Loucy (cell line): Measurements from ENCODE around the gene CPPED1.

Experiments used
- CTCF ChIP-seq: fragments of 200-600 bp; sonication (generic); conservative IDR thresholded peaks from 2 replicates; pipeline ENCODE4 v1.5.1; 2014; ENCODE audit warnings: mild to moderate bottlenecking, antibody characterized with exemption, low read length
- EZH2phosphoT487 ChIP-seq: fragments of 200-600 bp; IDR thresholded peaks from 2 replicates; pipeline ENCODE4 v1.6.1; 2018; ENCODE audit warnings: antibody characterized with exemption, mild to moderate bottlenecking, moderate library complexity, borderline replicate concordance

GRCh38 chr16:12752159-12752558, 51.5 kb downstream of the CPPED1 start:
- TF ChIP-seq CTCF (no peak), EZH2phosphoT487 (no peak)
